Forelimb muscle (tissue), 1 donor: ENCODE results near the gene SH2B3. TPM values are rescaled to one million over a fixed set of nuclear protein-coding genes. Genes with fewer than 3 reads are reported as not detected.
"Not testable (repeated sequence)": the region's sequence is repeated elsewhere in the genome, so short reads cannot be mapped to it uniquely, and the experiment has no call there.

ENCODE experiments used
- DNase-seq: peaks from one replicate; pipeline ENCODE4 v3.0.0-alpha.2; 2013; ENCODE audit warnings: low read depth
- polyA plus RNA-seq: library from polyadenylated mRNA; unstranded; fragments of 120-200 nt; gene quantifications from one replicate; pipeline ENCODE4 v1.2.1, GENCODE V29; 2013; ENCODE audit not compliant: insufficient read length

Gene SH2B3
- polyA plus RNA-seq, 1 donor, result 12.9 TPM

- DNase-seq, result no peak
Measured at GRCh38 chr12:111457577-111457976, 51.9 kb downstream of the SH2B3 start.

DNA sequence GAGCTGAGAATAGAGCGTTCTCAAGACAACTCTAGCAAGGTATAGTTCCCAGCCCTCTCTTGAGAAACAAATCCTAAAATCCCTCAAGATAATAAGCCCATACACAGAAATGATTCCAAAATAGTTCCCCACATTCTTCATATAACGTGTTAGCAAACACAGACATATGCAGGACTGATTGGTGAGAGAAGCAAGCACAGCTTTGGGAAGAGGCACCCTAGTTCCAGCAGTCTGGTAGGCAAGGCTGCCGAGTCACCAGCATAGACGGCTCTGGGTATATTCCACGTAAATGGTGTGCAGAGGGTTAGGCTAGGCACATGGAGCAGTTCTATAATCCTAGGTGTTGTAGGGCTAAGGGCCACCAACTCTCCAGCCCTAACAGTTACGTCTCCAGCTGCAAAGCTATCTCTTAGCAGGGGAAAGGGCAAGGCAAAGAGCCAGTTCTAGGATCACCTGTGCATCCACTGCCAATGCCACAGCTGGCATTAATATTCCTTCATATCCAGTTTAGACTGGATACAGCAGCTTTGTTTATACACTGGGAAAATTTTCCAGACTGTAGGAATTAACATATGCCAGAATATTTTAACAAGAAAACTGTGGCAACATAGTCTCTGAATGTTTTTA, 52.9 kb downstream of the SH2B3 start:
- DNase-seq, result no peak

- DNase-seq, result not testable (repeated sequence)
Measured at GRCh38 chr12:111460111-111460510, 54.4 kb downstream of the SH2B3 start.

- no peak for DNase-seq
Measured at GRCh38 chr12:111462210-111462769, 56.6 kb downstream of the SH2B3 start.

- peak; percentile 67 for DNase-seq
Measured at GRCh38 chr12:111467092-111467856, 61.6 kb downstream of the SH2B3 start.

GRCh38 chr12:111467857-111468241, 62.1 kb downstream of the SH2B3 start:
- peak; percentile 93 for DNase-seq

DNA sequence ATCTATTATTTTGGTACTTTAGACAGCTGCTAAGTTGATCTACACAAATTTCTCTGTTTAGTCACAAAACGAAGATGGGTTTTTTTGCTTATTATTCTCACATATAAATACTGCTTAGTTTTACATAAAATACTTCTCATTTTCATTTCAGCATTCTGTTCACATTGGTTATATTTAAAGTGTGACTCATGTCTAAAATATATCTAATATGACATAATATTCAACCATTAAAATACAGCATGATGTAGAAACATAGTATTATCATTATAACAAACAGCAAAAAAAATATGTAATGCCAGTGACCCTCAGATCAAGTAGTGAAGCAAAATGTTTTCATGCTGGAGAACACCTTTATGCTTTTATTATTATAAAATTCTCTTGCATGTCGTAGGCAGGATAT, 63.7 kb downstream of the SH2B3 start:
- DNase-seq, result no peak

DNA sequence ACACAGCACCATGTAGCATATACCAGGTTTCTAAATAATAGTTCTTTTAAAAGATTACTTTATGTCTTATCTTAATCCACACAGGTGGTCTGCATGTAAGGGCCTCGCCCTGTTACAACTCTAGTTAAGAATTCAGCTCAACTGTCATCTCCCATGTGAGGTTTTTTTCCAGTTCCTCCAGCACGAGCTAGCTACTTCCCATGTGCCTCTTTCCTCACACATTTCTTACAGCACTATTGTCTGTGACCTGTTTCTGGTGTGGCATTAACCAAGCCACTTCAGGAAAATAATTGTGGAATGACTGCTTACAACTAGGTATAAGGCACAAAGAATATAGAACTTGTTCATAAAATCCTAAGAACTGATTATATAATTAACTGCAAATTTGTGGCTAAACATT, 65.5 kb downstream of the SH2B3 start:
- no peak for DNase-seq

- no peak for DNase-seq
Measured at GRCh38 chr12:111482462-111482861, 76.7 kb downstream of the SH2B3 start.

DNA sequence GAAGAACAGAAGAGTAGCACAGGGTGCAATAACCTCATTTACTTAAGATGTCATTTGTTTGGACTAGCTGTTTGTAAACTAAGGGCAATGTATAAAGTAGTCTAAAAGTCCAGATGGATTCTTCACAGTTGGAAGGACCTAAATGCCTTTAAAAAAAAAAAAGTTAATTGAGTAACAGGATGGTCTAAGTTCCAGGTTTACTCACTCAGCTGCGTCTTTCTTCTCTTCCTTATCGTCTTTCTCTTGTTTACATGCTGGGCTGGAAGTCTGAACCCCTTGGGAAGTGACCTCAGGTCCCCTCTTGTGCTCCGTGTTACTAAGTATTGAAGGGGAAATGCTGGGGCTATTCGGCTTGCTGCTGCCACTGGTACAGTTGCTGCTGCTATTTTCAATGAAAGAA, 82.5 kb downstream of the SH2B3 start:
- DNase-seq, result no peak

GRCh38 chr12:111488798-111489197, 83.1 kb downstream of the SH2B3 start:
- DNase-seq, result no peak

DNA sequence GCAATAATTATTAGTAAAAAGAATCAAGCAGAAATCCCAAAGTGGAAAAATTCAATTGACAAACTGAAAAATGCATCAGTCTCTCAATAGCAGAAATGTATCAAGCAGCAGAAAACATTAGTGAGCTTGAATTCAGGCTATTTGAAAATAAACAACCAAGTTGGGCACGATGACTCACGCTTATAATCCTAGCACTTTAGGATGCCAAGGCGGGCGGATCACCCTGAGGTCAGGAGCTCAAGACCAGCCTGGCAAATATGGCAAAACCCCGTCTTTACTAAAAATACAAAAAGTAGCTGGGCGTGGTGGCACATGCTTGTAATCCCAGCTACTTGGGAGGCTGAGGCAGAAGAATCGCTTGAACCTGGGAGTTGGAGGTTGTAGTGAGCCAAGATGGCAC, 87.3 kb downstream of the SH2B3 start:
- not testable (repeated sequence) for DNase-seq

- DNase-seq, result no peak
Measured at GRCh38 chr12:111494676-111495075, 89.0 kb downstream of the SH2B3 start.

Other genes starting within 250 kb of the SH2B3 start
- gene PHETA1, start 36.8 kb upstream of the SH2B3 start, polyA plus RNA-seq, result 8.1 TPM
- gene ATXN2, start 193.4 kb downstream of the SH2B3 start, polyA plus RNA-seq, result 50.2 TPM